Kidney epithelial cell (primary cell): ENCODE measurements around the gene RBM19. TPM values are rescaled to one million over a fixed set of nuclear protein-coding genes. Genes with fewer than 3 reads are reported as not detected.
A peak's percentile ranks its signal among the peaks of the same experiment; 100 is the strongest.

Source experiments
- DNase-seq: peaks from one replicate; pipeline ENCODE4 v3.0.0-alpha.2; 2010; ENCODE audit warnings: low read depth
- H3K27me3 ChIP-seq: 2 replicates; pipeline ENCODE4 v1.6.0; 2011; ENCODE audit warnings: low read length; ENCODE audit not compliant: control insufficient read depth, insufficient read depth
- H3K36me3 ChIP-seq: 2 replicates; pipeline ENCODE4 v1.5.1; 2011; ENCODE audit warnings: low read length; ENCODE audit not compliant: control insufficient read depth, insufficient read depth
- H3K4me3 ChIP-seq: 2 replicates; pipeline ENCODE4 v1.5.1; 2011; ENCODE audit warnings: low read depth, mild to moderate bottlenecking, control low read depth, low read length
- total RNA-seq: library from RNA; depleted of rRNA; stranded (reverse); fragments of >200 nt; gene quantifications from 2 replicates; pipeline ENCODE4 v1.2.3, GENCODE V29; 2015
- TF ChIP-seq, protein P1 (sequence below): IDR thresholded peaks from 2 replicates; pipeline ENCODE4 v1.5.1; 2011; ENCODE audit warnings: mild to moderate bottlenecking, moderate library complexity, low read length, control low read depth, inconsistent platforms; ENCODE audit not compliant: insufficient read depth, poor library complexity, severe bottlenecking

RBM19 gene
- total RNA-seq, 1 donor from 2014 or later: 30.9 TPM

DNA sequence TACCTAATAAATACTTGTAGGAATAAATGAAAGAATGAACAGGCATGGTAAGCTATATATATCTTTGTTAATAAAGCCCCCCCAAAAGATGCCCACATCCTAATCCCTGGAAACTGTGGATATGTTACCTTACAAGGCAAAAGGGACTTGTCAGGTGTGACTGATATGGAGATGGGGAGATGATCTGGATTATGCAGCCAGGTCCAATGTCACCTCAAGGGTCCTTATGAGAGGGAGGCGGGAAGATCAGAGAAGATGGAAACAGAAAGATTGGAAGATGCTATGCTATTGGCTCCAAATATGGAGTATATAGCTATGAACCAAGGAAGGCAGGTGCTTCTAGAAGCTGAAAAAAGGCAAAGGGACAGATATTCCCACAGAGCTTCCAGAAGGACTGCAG is 3.4 kb downstream of the RBM19 start:
- no peak for DNase-seq
- H3K4me3 ChIP-seq: no peak overlapping the region
- TF ChIP-seq, protein P1, sequence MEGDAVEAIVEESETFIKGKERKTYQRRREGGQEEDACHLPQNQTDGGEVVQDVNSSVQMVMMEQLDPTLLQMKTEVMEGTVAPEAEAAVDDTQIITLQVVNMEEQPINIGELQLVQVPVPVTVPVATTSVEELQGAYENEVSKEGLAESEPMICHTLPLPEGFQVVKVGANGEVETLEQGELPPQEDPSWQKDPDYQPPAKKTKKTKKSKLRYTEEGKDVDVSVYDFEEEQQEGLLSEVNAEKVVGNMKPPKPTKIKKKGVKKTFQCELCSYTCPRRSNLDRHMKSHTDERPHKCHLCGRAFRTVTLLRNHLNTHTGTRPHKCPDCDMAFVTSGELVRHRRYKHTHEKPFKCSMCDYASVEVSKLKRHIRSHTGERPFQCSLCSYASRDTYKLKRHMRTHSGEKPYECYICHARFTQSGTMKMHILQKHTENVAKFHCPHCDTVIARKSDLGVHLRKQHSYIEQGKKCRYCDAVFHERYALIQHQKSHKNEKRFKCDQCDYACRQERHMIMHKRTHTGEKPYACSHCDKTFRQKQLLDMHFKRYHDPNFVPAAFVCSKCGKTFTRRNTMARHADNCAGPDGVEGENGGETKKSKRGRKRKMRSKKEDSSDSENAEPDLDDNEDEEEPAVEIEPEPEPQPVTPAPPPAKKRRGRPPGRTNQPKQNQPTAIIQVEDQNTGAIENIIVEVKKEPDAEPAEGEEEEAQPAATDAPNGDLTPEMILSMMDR: no peak
- no peaks in the 10 kb centered on the region for H3K27me3 ChIP-seq
- peaks cover 2% of the 10 kb centered on the region for H3K36me3 ChIP-seq

DNA sequence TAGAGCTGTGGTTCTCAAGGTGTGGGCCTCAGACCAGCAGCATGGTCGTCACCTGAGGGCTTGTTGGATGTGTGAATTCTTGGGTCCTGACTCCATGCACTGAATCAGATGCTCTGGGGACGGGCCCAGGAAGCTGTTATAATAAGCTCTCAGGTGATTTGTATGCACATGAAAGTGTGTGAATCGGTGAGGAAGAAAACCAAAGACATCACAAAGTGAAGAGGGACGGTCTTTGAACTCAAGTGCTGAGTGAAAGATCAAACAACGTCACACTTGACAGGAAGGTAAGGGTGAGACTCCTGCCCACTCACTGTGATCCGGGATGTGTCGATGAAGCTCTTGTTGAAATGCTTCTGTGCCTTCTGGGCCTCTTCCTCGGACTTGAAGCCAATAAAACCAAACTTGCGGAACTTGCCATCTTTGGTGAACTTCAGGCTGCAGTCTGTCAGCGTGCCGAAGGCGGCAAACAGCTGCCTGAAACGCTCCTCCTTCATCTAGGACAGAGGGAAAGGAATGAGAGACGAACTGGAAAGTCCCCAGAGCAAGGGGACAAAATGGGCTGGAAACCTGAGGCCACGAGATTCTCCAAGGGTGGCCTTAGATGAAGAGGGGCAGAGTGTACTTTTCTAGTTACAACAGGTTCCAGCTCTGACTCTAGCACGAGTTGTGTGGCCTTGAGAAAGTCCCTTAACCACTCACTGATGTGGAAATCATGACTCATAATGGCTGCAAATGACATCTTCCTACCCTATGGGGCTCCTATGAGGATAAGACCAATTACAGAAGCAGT is 4.0 kb downstream of the RBM19 start:
- Histone ChIP-seq H3K4me3 (no peak overlapping the region), H3K36me3 (peaks cover 2% of the 10 kb centered on the region), H3K27me3 (no peaks in the 10 kb centered on the region)
- TF ChIP-seq, protein P1: no peak
- DNase-seq: peak; percentile 18

DNA sequence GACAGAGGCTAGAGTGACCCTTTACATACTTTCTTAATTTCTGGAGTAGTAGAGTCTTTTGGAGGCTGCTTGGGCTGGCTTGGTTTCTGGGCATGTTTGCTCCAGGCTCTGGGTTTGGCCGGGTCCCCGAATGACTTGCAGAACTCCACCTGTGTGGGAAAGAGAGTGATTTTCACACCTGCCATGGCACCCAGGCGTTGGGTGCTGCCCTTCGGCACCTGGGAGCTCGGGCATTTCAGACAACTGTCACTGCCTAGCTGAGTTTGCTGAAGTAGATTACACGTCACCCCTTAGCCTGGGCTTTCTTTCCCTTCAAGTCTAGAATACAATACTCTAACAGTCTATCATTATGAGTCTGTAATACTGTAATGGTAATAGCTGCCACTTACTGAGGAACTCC is 6.1 kb downstream of the RBM19 start:
- no peaks in the 10 kb centered on the region for H3K27me3 ChIP-seq
- H3K4me3 ChIP-seq: no peak overlapping the region
- no peak for DNase-seq
- TF ChIP-seq, protein P1: no peak
- H3K36me3 ChIP-seq: peaks cover 2% of the 10 kb centered on the region

DNA sequence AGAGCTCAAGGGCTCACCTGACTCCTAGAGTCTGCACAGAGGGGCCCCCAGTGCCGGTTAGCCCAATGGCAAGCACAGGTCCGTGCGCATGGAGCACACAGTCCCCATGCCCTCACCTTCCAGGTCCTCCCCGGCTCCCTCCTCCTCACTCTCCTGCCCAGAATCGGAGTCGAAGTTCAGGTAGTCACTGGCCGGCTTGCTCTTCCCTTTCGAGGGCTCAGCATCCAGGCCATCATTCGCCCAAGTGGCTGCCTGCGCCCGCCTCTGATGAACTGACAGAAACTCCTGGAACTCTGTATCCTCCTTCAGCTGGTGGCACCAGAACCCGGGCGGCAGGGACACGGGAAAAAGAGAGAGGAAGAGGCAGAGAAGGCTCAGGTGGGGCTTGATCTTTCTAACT is 7.0 kb downstream of the RBM19 start:
- no peaks in the 10 kb centered on the region for H3K27me3 ChIP-seq
- TF ChIP-seq, protein P1: no peak
- DNase-seq: no peak
- H3K36me3 ChIP-seq: peaks cover 2% of the 10 kb centered on the region
- H3K4me3 ChIP-seq: no peak overlapping the region

DNA sequence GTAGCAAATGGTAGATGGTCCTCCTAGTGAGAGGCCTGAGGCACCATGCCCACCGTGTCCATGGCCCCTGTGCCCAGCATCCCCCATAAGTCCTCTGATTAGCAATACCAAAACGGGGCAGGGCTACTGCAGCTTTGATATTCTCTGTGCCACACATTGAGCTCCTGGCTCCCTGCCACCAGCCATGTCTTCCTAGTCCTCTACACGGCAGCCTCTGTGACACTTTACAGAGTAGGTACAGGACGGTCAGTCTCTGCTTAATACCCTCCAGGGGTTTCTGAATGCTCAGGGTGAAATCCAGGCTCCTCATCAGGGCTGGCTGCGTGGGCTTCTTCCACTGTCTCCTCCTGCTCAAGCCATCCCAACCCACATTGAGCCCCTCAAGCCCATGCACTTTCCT is 8.0 kb downstream of the RBM19 start:
- no peak overlapping the region for H3K4me3 ChIP-seq
- TF ChIP-seq, protein P1: no peak
- DNase-seq: no peak
- H3K27me3 ChIP-seq: no peaks in the 10 kb centered on the region
- peaks cover 2% of the 10 kb centered on the region for H3K36me3 ChIP-seq

DNA sequence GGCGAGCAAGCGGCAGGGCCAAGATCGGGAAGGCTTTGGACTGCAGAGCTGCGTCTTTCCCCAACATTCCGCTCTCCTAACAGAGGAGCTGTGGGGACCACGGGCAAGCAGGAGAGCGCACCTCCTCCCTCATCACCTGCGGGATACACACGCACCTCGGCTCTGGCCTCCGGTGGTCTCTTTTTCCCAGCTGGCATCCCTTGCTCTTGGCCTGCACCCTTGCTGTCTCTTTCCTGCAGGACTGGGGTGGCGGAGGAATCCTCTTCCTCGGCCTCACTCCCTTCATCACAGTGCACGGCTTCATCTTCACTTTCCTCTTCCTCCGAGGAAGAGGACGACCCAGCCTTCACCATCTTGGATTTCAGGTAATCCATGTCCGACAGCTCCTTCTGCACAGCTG is 8.5 kb downstream of the RBM19 start:
- Histone ChIP-seq H3K27me3 (no peaks in the 10 kb centered on the region), H3K4me3 (no peak overlapping the region), H3K36me3 (peaks cover 2% of the 10 kb centered on the region)
- DNase-seq: no peak
- TF ChIP-seq, protein P1: no peak
